ENCODE data around the gene CTDSPL. TPM values are rescaled to one million over a fixed set of nuclear protein-coding genes. Genes with fewer than 3 reads are reported as not detected.

The CTDSPL gene
- total and polyA plus RNA-seq, 4 donors, result 8.4 to 17.2 (median 14.2) TPM

DNA sequence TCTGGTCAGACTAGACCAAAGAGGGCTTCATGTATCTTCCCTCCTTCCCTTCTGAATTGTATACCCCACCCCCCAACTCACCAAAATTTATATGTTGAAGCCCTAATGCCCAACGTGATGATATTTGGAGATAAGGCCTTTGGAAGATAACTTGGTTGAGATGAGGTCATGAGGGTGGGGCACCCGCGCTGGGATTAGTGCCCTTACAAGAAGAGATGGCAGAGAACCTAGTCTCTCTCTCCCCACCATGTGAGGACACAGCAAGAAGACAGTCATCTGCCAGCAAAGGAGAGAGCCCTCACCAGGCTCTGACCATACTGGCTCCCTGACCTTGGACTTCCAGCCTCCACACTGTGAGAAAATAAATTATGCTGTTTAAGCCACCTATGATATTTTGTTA, 154.3 kb downstream of the CTDSPL start:
- H3K9me3 ChIP-seq (ENCODE audit: control insufficient read depth in 4 of 4, low read length in 3 of 4), result peaks cover 0 to 2% (median 0%) of the 10 kb centered on the region in 4 donors
- H3K27ac ChIP-seq (ENCODE audit: low read depth in 1 of 2, low read length in 2 of 2), result no peak overlapping the region
- no peaks in the 10 kb centered on the region for H3K27me3 ChIP-seq (ENCODE audit: control insufficient read depth in 4 of 4, insufficient read depth in 4 of 4, low read length in 3 of 4)
- WGBS, result 86% methylated on average over 3 of the region's 3 CpGs
- no peak for DNase-seq (ENCODE audit: low spot score)
- TF ChIP-seq TAF1 (conservative IDR thresholded peaks at IDR 0.05) (no peak), YY1 (IDR thresholded peaks at IDR 0.05) (no peak), HNF4G (IDR thresholded peaks at IDR 0.05) (no peak)
- TF ChIP-seq, protein P1, sequence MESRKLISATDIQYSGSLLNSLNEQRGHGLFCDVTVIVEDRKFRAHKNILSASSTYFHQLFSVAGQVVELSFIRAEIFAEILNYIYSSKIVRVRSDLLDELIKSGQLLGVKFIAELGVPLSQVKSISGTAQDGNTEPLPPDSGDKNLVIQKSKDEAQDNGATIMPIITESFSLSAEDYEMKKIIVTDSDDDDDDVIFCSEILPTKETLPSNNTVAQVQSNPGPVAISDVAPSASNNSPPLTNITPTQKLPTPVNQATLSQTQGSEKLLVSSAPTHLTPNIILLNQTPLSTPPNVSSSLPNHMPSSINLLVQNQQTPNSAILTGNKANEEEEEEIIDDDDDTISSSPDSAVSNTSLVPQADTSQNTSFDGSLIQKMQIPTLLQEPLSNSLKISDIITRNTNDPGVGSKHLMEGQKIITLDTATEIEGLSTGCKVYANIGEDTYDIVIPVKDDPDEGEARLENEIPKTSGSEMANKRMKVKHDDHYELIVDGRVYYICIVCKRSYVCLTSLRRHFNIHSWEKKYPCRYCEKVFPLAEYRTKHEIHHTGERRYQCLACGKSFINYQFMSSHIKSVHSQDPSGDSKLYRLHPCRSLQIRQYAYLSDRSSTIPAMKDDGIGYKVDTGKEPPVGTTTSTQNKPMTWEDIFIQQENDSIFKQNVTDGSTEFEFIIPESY (IDR thresholded peaks at IDR 0.05), result no peak
- peaks cover 6 to 19% (median 14%) of the 10 kb centered on the region in 4 donors for H3K36me3 ChIP-seq (ENCODE audit: control insufficient read depth in 4 of 4, insufficient read depth in 3 of 4, low read depth in 1 of 4, low read length in 3 of 4)
- no peak overlapping the region for H3K4me3 ChIP-seq (ENCODE audit: low read depth in 1 of 3, low read length in 3 of 3)
- no peak overlapping the region for H3K9ac ChIP-seq (ENCODE audit: low read depth in 1 of 2, low read length in 2 of 2)
- H3K4me1 ChIP-seq (ENCODE audit: control insufficient read depth in 4 of 4, insufficient read depth in 4 of 4, low read length in 3 of 4), result no peaks in the 10 kb centered on the region

DNA sequence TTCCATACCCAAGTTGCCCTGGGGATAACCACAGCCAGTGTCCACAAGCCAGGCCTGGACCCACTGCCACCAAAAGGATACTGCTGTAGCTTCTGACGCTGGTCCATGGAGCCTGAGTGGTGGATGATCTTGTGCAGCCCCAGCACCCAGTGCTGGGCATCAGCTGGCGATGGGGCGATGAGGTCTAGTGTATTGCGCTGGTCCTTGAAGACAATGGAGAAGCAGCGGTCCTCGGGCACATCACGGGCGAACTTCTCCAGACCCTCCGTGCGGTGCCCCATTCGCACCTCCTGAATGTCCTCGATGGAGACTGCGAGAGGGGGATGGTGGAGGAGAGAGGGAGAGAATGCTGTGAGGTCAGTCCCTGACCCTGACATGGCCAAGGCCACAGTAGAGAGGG, 154.7 kb downstream of the CTDSPL start:
- Histone ChIP-seq H3K9ac (ENCODE audit: low read depth in 1 of 2, low read length in 2 of 2) (no peak overlapping the region), H3K27ac (ENCODE audit: low read depth in 1 of 2, low read length in 2 of 2) (no peak overlapping the region), H3K27me3 (ENCODE audit: control insufficient read depth in 4 of 4, insufficient read depth in 4 of 4, low read length in 3 of 4) (no peaks in the 10 kb centered on the region), H3K4me3 (ENCODE audit: low read depth in 1 of 3, low read length in 3 of 3) (no peak overlapping the region), H3K4me1 (ENCODE audit: control insufficient read depth in 4 of 4, insufficient read depth in 4 of 4, low read length in 3 of 4) (no peaks in the 10 kb centered on the region), H3K9me3 (ENCODE audit: control insufficient read depth in 4 of 4, low read length in 3 of 4) (peaks cover 0 to 2% (median 0%) of the 10 kb centered on the region in 4 donors), H3K36me3 (ENCODE audit: control insufficient read depth in 4 of 4, insufficient read depth in 3 of 4, low read depth in 1 of 4, low read length in 3 of 4) (peaks cover 4 to 19% (median 13%) of the 10 kb centered on the region in 4 donors)
- no peak for DNase-seq (ENCODE audit: low spot score)
- no peak for TF ChIP-seq FOXA2 (IDR thresholded peaks at IDR 0.05)
- no peak for TF ChIP-seq FOXA1 (IDR thresholded peaks at IDR 0.05)
- TF ChIP-seq, protein P2, sequence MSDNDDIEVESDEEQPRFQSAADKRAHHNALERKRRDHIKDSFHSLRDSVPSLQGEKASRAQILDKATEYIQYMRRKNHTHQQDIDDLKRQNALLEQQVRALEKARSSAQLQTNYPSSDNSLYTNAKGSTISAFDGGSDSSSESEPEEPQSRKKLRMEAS (IDR thresholded peaks at IDR 0.05), result no peak
- no peak for TF ChIP-seq RXRA (IDR thresholded peaks at IDR 0.05)
- TF ChIP-seq TAF1 (conservative IDR thresholded peaks at IDR 0.05), result no peak
- no peak for TF ChIP-seq SP1 (IDR thresholded peaks at IDR 0.05)
- TF ChIP-seq, protein P3, sequence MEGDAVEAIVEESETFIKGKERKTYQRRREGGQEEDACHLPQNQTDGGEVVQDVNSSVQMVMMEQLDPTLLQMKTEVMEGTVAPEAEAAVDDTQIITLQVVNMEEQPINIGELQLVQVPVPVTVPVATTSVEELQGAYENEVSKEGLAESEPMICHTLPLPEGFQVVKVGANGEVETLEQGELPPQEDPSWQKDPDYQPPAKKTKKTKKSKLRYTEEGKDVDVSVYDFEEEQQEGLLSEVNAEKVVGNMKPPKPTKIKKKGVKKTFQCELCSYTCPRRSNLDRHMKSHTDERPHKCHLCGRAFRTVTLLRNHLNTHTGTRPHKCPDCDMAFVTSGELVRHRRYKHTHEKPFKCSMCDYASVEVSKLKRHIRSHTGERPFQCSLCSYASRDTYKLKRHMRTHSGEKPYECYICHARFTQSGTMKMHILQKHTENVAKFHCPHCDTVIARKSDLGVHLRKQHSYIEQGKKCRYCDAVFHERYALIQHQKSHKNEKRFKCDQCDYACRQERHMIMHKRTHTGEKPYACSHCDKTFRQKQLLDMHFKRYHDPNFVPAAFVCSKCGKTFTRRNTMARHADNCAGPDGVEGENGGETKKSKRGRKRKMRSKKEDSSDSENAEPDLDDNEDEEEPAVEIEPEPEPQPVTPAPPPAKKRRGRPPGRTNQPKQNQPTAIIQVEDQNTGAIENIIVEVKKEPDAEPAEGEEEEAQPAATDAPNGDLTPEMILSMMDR (IDR thresholded peaks at IDR 0.05; ENCODE audit: low read depth, low read length, missing input control), result no peak
- no peak for TF ChIP-seq RAD21 (IDR thresholded peaks at IDR 0.05)
- TF ChIP-seq, protein P4, sequence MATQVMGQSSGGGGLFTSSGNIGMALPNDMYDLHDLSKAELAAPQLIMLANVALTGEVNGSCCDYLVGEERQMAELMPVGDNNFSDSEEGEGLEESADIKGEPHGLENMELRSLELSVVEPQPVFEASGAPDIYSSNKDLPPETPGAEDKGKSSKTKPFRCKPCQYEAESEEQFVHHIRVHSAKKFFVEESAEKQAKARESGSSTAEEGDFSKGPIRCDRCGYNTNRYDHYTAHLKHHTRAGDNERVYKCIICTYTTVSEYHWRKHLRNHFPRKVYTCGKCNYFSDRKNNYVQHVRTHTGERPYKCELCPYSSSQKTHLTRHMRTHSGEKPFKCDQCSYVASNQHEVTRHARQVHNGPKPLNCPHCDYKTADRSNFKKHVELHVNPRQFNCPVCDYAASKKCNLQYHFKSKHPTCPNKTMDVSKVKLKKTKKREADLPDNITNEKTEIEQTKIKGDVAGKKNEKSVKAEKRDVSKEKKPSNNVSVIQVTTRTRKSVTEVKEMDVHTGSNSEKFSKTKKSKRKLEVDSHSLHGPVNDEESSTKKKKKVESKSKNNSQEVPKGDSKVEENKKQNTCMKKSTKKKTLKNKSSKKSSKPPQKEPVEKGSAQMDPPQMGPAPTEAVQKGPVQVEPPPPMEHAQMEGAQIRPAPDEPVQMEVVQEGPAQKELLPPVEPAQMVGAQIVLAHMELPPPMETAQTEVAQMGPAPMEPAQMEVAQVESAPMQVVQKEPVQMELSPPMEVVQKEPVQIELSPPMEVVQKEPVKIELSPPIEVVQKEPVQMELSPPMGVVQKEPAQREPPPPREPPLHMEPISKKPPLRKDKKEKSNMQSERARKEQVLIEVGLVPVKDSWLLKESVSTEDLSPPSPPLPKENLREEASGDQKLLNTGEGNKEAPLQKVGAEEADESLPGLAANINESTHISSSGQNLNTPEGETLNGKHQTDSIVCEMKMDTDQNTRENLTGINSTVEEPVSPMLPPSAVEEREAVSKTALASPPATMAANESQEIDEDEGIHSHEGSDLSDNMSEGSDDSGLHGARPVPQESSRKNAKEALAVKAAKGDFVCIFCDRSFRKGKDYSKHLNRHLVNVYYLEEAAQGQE (IDR thresholded peaks at IDR 0.05), result no peak
- TF ChIP-seq HNF4A (conservative IDR thresholded peaks at IDR 0.05), result no peak
- TF ChIP-seq, protein P5, sequence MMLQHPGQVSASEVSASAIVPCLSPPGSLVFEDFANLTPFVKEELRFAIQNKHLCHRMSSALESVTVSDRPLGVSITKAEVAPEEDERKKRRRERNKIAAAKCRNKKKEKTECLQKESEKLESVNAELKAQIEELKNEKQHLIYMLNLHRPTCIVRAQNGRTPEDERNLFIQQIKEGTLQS (IDR thresholded peaks at IDR 0.05), result no peak
- WGBS, result 97% methylated on average over 13 of the region's 13 CpGs
